ENCODE measurements around the gene P4HA1.

GRCh38 chr10:73096449-73097304 lies at the start of gene P4HA1:
- TF ChIP-seq CTCF (IDR thresholded peaks at IDR 0.05) (peak; percentile 39 to 90 (median 77)), POLR2A (IDR thresholded peaks at IDR 0.05) (peak; percentile 91)

All from prostate gland (tissue), 2 donors.